Tibial nerve (tissue), 4 donors: ENCODE data around the gene AGPAT3.
A peak's percentile ranks its signal among the peaks of the same experiment; 100 is the strongest.

Experiments
- EP300 ChIP-seq, 2 donors: sonication (generic); formaldehyde crosslinking; IDR thresholded peaks; one replicate each; pipeline ENCODE4 v1.6.1; 2017; ENCODE audit warnings: antibody characterized with exemption in 2 of 2, mild to moderate bottlenecking in 1 of 2
- TF ChIP-seq, protein P1 (sequence below), 5 experiments: fragments of 200-600 bp in 3 of 5; fragments of 450-650 bp in 2 of 5; sonication (generic) in 3 of 5; IDR thresholded peaks; one replicate each; pipeline ENCODE4 v1.5.1; 2016 to 2019; ENCODE audit warnings: antibody characterized with exemption in 5 of 5, mild to moderate bottlenecking in 3 of 5, moderate library complexity in 2 of 5

DNA sequence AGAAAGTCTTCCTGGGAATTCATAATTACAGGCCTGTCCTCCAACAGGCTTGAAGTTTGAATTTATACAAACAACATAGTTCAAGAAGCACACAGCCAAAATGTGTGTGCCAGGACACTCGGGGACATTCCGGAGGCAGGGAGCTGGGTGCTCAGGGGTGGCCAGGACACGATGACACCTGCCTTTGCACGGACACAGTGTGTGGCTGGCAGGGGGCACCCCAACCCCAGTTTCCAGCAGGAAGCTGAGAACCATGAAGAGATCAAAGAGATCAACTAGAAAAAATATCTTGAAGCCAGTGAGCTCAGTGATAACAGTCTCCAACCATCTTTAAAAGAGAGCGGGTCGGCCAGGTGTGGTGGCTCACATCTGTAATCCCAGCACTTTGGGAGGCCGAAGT lies 114.6 kb downstream of the AGPAT3 start:
- TF ChIP-seq EP300 (IDR thresholded peaks at IDR 0.05): no peak
- TF ChIP-seq, protein P1, sequence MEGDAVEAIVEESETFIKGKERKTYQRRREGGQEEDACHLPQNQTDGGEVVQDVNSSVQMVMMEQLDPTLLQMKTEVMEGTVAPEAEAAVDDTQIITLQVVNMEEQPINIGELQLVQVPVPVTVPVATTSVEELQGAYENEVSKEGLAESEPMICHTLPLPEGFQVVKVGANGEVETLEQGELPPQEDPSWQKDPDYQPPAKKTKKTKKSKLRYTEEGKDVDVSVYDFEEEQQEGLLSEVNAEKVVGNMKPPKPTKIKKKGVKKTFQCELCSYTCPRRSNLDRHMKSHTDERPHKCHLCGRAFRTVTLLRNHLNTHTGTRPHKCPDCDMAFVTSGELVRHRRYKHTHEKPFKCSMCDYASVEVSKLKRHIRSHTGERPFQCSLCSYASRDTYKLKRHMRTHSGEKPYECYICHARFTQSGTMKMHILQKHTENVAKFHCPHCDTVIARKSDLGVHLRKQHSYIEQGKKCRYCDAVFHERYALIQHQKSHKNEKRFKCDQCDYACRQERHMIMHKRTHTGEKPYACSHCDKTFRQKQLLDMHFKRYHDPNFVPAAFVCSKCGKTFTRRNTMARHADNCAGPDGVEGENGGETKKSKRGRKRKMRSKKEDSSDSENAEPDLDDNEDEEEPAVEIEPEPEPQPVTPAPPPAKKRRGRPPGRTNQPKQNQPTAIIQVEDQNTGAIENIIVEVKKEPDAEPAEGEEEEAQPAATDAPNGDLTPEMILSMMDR (IDR thresholded peaks at IDR 0.05): peak in 3 of 5 experiments; percentile 11 to 34 (median 20)
